IPS-18c (cell line): ENCODE data around the gene NRCAM.
"Not testable (repeated sequence)": the region's sequence is repeated elsewhere in the genome, so short reads cannot be mapped to it uniquely, and the experiment has no call there.

ENCODE experiments used
- H3K4me3 ChIP-seq: 2 replicates; pipeline ENCODE4 v1.7.0; 2013; ENCODE audit warnings: low read depth, mild to moderate bottlenecking, low read length, moderate library complexity; ENCODE audit not compliant: insufficient read depth
- H3K9me3 ChIP-seq: one replicate; pipeline ENCODE4 v1.6.1; 2013; ENCODE audit warnings: mild to moderate bottlenecking, low read length, moderate library complexity; ENCODE audit not compliant: control insufficient read depth, insufficient read depth

Gene NRCAM

DNA sequence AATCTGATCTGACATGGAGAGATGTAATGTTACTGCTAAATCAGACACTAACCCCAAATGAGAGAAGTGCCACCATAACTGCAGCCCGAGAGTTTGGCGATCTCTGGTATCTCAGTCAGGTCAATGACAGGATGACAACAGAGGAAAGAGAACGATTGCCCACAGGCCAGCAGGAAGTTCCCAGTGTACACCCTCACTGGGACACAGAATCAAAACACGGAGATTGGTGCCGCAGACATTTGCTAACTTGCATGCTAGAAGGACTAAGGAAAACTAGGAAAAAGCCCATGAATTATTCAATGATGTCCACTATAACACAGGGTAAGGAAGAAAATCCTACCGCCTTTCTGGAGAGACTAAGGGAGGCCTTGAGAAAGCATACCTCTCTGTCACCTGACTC is 115.8 kb downstream of the NRCAM start:
- H3K4me3 ChIP-seq, H3K9me3 ChIP-seq: not testable (repeated sequence)

DNA sequence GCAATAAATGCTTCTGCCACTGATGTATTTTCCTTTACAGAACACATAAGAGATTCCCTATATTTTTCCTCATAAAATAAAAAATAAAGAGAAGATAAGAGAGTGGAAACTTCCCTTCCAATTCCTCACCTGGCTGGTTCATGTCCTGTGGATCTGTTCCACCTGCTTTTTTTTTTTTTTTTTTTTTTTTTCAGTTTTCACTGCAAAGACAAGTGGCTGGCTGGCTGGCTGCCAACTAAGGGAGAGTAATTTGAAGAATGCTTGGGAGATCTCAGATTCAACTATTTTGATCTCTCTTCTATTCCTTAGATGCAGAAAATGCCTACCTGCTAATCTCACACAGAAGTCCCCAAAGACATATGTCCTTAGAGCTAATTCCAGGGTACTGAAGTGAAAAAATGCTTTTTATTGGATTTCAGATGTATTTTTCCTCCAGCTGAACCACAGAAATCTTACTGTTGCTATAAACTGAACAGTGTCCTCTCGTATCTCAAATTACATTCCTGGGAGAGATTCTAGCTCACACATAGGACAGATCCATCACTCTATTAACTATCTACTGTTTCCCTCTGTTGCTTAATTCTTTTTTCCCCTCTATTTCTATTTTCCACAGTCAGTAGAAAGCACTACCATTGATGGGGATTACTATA is 120.8 kb downstream of the NRCAM start:
- Histone ChIP-seq H3K9me3 (no peaks in the 10 kb centered on the region), H3K4me3 (no peak overlapping the region)

DNA sequence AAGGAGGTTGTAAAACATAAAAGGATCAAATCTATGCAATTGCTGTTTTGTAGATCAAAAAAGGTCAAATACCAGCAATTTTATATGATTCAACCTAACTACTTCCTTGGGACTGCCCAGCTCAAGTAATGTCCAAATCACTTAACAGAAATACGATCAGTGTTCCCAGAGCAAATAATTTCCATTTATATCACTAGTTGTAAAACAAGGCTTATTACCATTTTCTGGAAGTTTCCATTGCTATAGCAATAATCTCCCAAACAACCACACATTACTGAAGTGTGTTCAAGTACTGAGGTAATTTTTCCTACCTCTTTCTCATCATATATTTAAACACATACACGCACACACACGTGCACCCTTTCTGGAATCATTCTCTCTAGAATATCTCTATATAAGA is 123.3 kb downstream of the NRCAM start:
- Histone ChIP-seq H3K9me3 (no peaks in the 10 kb centered on the region), H3K4me3 (no peak overlapping the region)

DNA sequence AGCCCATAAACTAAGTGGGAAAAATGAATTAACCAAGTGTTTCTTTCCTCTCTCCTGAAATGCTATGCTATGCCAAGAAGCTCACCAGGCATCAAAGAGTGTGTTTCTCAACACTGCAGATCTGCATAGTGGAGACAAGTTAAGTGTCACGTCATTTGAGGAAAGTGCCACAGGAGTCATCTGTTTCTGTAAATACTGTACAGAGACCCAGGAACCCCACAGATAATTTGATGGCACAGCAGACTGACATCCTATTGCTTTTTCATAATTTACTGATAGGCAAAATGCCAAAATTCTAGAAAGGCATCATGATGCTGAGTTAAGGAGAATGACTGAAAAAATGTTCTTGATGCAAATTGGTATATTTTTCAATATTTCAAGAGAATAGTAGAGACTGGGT is 124.3 kb downstream of the NRCAM start:
- Histone ChIP-seq H3K4me3 (no peak overlapping the region), H3K9me3 (no peaks in the 10 kb centered on the region)

DNA sequence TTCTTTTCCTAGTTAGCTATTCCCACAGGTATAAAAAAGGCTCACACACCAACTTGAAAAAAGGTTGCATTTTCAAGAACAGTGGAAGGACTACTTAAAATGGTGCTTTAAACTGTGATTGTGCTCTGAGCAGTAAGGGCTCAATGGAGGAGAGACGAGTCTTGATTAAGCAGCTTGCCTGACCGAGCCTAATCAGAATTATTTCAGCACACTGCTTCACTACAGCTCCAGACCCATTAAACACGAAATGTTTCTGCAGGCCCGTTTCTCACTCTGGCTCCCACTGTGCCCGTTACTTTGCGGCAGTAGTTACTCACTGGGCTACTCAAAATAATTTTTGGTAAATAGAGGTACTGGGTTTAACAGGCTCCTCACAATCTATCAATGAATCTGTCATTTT is 126.0 kb downstream of the NRCAM start:
- H3K9me3 ChIP-seq: no peaks in the 10 kb centered on the region
- no peak overlapping the region for H3K4me3 ChIP-seq

DNA sequence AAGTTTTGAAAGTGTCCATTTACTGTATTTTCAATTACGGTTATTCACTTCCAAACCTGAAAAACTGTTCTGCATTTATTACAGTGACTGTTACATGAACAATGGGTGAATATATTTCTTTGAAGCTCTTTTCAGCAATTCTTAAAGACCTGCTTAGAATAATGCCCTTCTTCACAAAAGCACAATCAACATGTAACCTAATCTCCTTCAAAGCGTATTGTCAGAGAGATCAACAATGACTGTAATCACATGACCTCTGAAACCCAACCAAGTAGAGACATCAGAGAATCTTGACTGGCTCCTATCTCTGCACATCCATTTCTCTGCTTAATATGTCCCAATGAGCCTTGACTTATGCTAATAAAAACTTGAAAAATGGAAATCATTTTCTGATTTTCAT is 126.7 kb downstream of the NRCAM start:
- H3K4me3 ChIP-seq: no peak overlapping the region
- H3K9me3 ChIP-seq: no peaks in the 10 kb centered on the region

DNA sequence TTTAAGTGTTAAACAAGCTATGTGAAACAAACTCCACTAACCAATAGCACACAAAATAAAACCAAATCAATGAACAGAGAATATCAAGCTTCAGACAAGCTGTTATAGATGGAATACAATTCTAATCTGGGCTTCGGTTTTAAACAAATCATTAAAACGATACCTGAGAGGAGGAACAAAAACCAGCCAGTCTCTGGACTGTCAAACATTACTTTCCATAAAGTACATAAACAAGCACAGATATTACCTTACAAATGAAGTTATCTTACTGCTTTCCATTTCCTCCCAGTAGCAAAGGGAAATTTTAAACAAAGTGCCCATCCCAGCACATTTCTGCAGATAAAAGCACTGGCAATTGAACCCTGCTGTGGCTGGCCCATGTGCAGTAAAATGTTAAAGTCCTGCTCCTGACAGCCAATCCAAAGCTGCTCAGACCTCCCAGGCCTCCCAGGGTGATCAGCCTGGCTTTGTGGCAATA is 128.0 kb downstream of the NRCAM start:
- Histone ChIP-seq H3K9me3 (no peaks in the 10 kb centered on the region), H3K4me3 (no peak overlapping the region)

DNA sequence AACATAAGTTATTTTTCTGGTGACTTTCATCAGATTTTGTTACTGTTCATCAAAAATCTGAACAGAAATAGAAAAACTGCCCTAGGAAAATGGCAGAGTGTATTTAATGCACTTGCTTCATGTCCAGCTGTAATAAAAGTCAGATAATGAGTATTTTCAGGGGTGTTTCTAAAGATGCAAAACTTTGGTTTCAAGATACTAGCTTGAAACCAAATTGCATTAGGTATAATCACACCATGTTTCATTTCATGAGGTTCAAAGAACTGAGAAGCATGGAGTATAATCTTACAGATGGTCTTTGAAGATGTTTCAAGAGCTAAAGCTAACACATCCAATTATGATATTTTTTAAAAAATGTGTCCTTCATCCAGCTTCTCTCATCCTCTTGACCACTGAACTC is 128.9 kb downstream of the NRCAM start:
- H3K9me3 ChIP-seq: no peaks in the 10 kb centered on the region
- H3K4me3 ChIP-seq: no peak overlapping the region

DNA sequence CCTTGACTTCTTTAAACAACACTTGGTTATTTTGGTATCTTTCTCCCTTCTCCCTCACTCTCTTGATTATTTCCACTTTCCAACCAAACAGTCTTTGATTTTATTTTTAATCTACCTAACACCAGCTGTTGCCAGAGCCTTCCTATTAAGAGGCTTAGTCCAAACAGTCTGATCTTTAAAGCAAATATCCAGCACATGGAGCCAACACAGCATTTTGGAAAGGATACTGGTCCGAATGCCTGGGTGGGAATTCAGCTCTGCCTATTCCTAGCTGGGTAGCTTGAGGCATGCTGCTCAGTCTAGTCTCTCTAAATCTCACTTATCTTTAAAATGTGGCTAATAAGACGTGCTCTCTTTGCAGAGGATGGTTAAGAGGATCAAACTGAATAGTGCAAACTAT is 129.3 kb downstream of the NRCAM start:
- no peaks in the 10 kb centered on the region for H3K9me3 ChIP-seq
- H3K4me3 ChIP-seq: no peak overlapping the region

DNA sequence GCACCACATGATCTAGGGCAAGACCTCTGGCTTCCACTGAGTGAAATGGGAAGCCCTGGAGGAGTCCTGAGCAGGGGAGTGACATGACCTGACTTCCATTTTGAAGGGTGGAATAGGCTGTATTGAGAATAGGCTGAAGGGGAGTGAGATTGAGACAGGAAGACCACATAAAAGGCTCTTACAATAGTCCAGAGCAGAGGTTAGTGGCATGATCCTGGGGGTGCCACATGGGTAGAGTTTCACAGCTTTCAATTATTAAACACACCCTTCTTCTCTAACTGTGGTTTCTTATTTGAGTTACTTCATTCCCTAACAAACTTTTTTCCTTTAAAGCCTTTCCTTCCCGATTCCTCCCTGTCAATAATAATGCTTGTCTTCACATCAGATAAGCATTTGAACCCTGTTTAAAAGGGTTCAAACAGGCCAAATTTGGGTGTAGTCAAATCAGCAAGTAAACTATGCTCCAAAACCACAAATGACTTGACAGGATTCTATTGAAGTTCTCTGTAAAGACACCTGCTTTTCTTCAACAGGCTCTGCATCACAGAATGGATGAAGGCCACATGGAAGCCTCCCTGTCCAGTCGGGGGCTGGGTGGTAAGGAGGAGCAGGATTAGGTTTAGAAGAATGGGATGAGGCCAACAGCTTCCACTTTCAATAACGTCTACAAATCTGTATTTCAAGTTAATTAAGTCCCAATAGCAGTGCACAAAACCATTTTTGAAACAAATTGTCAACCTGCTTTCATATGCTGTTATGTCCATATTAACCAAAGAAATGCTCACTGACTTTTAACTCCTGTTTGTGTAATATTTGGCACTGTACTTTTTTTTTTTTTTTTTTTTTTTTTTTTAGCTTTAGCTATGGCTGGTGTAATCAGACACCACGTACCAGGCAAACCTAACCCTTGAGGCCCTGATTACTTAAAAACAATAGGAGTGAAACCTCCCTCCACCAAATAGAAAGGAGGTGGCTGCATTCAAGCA is 131.9 kb downstream of the NRCAM start:
- Histone ChIP-seq H3K4me3 (no peak overlapping the region), H3K9me3 (no peaks in the 10 kb centered on the region)

DNA sequence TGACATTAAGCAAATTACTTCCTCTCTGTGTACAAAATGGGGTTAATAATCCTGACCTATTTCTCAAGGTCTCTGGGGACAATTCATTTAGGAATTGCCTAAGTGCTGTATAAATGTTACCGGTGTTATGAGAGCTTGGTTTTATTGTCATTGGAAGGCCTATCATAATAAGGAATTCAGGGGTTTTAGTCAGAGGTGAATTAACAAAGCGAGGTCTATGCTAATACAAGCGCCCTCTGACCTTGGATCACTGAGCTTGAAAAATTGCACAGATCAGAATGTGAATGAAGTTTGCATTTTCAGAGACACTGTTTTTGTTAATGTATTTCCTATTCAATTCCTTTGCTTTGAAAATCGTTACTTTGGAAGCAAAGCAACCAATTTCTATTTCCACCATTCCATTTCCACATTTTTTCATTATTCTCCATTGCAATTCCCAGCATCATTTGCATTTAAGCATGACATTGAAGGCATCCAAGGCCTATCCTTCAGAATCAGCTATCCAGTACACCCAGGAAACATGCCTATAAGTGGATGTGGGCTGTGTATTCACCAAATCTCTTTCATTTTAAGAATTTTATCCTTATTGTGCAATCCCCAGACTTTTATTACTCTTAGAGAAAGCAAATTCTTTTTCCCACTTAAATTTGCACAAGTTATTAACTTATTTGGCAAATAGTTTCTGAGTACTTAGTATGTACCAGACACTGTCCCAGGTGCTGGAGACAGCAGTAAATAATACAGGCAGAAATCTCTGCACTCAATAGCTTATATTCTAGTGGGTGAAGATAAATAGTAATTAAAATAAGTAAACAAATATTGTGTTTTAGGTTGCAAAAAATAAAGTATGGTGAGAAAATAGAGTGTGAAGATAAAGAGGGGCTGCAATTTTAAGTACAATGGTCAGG is 133.1 kb downstream of the NRCAM start:
- Histone ChIP-seq H3K9me3 (no peaks in the 10 kb centered on the region), H3K4me3 (no peak overlapping the region)

DNA sequence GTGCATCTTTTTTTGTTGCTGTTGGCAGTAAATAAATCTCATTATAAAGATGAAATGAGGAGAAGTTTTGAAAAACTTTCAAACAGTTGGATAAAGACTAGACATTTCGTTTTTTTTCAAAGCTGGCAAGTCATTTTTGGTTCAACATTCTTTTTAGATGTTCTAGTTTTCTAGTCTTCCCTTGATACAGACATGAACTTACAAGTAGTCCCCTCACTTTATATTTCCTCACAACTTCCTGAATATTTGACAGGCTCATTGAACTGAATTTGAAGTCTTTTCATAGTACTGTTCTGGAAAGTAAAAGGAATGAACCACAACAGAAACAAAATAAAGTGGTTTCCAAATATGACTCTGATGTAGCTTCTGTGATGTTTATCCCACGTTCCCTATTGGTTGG is 134.2 kb downstream of the NRCAM start:
- Histone ChIP-seq H3K9me3 (no peaks in the 10 kb centered on the region), H3K4me3 (no peak overlapping the region)

DNA sequence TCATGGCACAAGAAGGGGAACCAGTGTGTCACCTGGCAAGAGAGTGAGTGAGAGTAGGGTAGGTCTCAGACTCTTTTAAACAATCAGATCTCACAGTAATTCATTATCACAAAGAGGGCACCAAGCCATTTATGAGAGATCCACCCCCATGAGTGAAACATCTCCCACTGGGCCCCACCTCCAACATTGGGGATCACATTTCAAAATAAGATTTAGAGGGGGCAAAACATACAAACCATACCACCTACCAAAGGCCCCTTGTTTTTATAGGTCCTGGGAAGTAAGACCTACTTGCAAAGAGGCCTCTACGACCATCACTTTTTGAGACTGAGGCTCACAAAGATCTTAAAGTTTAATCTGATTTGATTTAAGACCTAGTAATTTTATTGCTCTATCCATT is 134.9 kb downstream of the NRCAM start:
- H3K9me3 ChIP-seq: no peaks in the 10 kb centered on the region
- no peak overlapping the region for H3K4me3 ChIP-seq

DNA sequence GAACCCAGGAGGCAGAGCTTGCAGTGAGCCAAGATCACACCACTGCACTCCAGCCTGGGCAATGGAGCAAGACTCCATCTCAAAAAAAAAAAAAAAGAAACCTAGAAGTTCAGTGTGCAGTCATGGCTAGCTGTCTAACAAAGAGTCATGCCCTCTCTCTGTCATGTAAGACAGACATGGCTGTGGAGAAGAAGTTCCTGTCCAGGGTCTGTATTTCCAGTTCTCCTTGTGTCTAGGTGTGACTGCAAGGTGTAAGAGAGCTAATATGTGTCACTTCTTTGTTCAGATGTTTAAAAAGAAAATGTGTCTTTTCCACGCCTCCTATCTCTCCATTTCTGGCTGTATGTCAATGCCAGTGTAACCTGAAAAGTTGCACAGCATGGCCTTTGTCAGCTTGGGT is 139.5 kb downstream of the NRCAM start:
- Histone ChIP-seq H3K9me3 (no peaks in the 10 kb centered on the region), H3K4me3 (no peak overlapping the region)

DNA sequence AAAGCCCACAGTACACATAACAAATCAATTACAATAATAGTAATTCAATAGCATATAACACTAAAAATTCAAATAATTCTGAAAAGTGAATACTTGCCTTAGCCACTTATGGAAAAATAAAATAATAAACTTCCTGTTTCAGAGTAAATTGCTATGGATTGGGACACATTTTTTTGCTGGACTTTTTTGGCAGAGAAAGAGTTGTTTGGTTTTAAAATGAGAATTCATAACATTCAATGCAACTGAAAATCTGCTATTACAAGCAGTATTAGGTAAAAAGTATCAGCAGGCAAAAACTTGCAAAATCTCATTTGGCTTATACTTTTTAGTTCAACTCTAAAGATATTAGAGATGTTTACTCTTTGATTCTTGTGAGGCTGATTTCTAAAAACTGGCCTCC is 141.7 kb downstream of the NRCAM start:
- H3K4me3 ChIP-seq: no peak overlapping the region
- H3K9me3 ChIP-seq: no peaks in the 10 kb centered on the region

DNA sequence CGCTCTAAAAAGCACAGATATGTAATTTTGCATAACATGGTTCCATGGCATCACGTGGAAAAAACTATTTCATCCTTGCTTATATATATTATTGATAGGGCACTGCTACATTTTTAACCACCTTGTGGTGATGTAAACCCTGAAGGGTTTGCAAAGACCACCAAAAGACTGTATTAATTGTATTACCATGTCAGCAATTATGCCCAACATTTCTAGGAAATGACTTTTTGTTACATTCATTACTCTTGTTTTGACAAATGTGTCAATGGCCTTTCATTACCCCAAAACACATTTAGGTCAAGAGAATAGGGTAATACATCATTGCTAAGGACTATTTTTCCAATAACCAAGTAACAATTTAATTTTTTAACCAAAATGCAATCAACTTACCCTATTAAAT is 142.2 kb downstream of the NRCAM start:
- no peak overlapping the region for H3K4me3 ChIP-seq
- no peaks in the 10 kb centered on the region for H3K9me3 ChIP-seq

DNA sequence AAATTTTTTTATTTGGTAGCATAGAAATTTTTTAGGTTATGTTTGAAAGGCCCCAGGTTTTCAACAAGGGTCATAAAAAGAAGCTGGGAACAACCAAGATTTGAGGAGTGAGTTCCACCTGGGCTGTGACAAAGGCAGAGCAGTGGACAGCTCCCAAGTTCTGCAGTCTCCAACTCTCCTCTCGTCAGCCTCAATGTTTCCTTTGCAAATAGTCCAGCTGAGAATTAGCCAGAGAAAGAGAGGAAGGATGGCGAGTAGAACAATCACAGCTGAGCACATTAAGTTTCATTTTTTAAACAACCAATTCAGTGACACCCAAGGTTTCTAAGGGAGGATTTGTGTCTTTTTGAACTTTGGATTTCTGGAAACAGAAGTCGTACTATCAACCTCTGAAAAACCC is 143.2 kb downstream of the NRCAM start:
- Histone ChIP-seq H3K9me3 (no peaks in the 10 kb centered on the region), H3K4me3 (no peak overlapping the region)
